CD4-positive, alpha-beta T cell treated with Interferon gamma for 1 hour (primary cell): ENCODE results near the gene UBE2L5.

Experiments used
- DNase-seq: peaks from one replicate; pipeline ENCODE4 v3.0.0-alpha.2; 2020

Gene UBE2L5

DNA sequence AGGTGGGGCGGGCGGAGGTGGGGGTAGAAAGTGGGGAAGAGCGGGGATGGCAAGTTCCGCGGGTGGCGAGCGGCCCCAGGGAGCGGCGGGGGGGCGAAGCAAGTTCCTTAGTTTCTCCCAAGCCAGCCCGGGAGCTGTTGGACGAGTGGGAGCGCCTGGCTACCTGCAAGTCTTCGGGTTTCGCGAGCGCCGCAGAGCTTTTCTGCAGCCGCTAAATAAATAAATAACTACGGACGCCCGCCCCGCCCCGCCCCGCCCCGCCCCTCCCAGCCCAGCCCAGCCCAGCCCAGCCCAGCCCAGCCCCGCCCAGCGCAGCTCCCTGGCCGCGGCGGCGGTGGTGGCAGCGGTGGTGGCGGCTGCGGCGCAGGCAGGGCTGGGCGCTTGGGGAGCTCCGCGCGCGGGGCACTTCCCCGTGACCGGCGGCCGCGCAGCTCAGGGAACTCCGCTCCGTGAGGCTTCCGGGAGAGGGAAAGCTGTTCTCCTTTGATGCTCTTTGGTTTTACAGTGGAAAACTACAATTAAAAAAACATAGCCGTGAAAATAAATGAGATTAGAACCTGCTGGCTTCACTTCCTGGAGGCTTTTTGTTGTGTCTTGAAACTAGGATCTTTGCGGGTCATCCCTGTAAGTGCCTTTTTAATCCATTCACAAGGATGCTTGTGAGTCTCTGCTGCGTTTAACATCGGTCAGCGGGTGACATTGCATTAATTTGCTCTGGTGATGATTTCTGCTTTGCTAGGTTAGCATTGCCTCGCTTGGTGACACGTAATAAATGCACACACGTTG, at the start of gene UBE2L5:
UBE2L5 (plus strand) TSS at position 440 of the 786 bp plus-strand sequence. CDS start 5,498 bp downstream, outside the sequence.
- DNase-seq: peak; percentile 71

DNA sequence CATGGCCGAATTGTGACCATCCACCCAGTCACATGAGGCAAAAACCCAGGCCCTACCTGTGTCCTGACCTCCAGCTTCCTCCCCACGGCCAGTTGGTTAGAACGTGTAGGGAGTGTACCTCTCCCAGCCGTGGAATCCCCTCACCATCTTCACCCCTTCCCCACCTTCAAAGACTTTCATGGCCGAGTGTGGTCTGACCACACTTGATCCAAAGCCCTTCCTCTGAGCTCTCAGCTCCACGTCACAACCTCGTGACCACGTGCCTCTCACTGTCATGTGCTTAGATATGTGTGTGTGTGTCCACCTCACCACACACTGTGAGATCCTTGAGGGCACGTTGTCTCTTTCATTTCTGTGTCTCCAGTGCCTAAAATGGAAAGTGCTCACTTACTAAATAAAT, 48.6 kb upstream of the UBE2L5 start:
- DNase-seq: peak; percentile 67

DNA sequence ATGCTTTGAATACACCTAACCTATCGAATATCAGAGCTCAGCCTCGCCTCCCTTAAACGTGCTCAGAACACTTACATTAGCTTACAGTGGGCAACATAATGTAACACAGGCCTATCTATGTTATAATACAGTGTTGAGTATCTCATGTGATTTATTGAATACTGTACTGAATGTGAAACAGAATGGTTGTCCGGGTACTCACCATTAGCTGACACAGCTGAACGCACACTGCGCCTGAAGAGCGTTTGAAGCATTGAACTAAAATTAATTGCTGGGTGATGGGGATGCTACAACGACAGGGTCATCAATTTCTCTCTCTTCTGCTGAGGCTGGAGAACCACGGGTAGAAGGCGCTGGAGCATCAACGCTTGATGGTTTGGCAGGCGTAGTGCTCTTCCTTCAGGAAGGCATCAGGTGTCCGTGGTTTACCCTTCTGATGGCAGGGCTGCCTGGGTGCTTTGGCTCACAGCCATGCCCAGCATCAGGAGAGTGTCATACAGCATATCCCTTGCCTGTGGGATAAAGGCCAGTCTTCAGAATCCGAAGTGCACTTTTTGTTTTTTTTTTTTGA, 46.9 kb upstream of the UBE2L5 start:
- no peak for DNase-seq

- peak; percentile 71 for DNase-seq
These were observed 45.6 kb upstream of the UBE2L5 start for GRCh38 chr13:30376426-30377311.

DNA sequence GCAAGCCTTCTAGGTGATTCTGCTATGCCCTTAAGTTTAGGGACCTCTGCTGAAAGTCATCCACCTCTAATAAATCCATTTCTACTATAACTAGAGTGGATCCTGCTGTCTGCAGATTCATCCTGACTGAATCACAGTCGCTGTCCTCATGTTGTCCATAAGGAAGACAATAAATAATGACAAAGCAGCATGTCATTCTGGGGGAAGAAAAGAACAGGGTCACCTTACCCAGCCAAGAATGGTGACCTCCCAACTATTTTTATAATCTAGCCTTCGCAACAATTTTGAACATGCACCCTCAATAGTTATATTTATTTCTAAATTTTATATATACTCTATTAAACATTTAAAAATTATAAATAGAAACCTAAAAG, 45.0 kb upstream of the UBE2L5 start:
- no peak for DNase-seq

DNA sequence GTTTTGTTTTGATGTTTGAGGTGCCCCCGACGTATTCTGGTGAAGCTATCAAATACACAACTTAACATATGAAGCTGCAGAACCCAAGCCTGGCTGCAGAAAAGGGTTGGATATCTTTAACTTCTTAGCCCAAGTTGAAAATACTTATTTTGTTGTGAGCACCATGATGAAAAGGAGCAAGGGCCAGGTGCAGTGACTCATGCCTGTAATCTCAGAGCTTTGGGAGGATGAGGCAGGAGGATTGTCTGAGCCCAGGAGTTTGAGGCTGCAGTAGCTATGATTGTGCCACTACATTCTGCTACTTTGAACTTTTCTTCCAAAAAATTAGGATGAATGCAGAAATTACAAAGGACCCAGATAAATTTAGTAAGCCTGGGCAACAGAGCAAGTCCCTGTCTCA, 44.1 kb upstream of the UBE2L5 start:
- DNase-seq: no peak

DNA sequence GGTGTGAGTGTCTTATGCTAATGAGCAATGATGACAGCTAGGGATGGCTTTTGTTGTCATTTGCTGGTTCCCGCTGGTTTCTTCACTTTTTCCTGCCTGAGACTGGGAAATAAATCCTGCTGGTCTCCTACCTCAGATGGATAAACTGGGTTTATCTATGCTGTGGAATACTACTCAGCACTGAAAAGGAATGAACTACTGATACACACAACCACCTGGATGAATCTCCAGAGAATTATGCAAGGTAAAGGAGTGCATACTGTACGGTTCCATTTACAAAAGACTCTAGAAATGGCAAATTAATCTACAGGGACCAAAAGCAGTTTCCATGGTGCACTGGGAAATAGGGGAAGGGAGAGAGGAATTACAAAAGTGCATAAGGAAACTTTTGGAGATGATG, 41.2 kb upstream of the UBE2L5 start:
- no peak for DNase-seq

DNA sequence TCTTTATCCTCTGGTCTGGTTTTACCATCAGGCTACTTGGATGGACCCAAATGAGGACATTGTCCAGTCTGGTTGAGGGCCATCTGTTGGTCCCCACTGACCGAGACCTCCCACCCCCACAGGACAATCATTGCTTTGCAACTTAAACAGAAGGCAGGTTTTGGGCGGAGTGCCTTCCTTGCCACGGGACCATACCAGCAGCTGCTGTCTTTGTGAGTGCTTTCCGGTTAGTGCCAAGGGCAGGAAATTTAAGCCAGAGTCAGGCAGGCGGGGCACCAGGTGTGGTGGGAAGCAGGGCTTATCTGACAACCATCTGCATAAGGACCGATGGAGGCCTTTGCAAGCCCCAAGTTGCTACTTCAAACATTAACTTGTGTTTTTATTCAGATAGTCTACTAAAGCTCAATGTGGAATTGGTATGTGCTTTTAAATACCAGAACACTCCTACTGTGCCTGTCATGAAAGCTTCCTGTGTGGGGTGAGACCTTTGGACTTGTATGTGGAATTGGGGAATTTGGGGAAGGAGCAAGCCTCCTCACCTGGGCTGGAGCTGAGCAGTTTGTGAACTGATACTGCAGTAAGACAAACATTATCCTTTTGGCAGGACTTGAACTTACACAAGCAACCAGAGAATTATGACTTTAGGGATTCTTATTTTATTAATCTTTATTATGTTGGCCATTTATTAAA, 39.3 kb upstream of the UBE2L5 start:
- no peak for DNase-seq

DNA sequence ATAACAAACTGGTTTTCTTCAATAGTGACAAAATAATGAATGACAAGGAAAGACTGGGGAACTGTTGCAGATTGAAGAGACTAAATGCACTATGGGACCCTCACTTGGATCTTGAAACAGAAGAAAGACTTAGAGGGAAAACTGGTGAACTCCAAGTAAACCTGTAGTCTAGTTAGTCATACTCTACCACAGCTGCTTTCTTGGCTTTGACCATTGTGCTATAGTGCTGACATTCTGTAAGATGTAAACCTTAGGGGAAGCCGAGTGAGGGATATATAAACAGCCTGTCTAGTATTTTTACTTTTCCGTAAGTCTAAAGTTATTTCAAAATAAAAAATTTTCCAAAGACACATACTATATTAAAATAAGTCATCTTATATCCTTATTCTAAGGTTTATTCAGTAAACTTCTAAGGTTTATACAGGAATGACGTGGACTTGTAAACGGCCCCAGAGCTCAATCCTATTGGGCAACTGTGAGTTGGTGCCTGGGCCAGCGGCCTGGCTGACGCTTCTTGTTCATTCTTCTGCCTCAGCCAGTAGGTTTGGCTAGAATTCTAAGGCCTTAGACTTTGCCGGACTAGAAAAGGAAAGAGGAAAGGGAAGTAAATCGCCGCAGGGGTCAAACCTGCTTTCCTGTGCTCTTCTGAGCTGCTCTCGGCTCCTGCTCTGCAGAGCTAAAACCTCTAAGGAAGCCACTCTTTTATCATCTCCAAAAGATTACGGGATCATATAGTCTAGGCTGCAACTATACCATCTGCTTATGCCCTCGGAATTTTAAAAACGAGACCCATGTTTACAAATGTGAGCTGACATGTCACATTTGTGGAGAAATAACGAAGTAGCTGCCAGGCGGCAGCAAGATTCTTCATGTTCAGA, 33.6 kb upstream of the UBE2L5 start:
- DNase-seq: no peak

- no peak for DNase-seq
These were observed 30.2 kb upstream of the UBE2L5 start for GRCh38 chr13:30391956-30392680.

GRCh38 chr13:30392681-30393045, 29.6 kb upstream of the UBE2L5 start:
- DNase-seq: no peak

DNA sequence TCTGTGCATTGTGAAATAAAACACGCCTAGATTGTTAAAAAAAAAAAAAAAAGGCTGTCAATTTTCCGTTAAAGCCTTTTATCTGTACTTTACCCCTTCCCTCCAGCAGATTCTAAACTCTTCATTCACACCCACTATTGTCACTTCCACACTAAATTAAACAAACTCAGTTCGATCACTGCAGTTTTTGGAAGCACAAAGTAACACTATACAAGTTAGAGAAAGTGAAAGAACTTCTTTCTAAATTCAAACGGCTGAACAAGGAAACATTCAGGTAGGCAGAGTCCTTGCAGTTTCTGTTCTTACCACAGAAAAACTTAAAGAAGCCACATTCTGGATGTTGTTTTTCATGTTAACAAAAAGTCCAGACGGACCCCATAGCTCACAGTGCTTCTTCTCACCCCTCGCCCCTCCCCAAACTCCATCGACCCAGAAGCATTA, 27.5 kb upstream of the UBE2L5 start:
- no peak for DNase-seq

DNA sequence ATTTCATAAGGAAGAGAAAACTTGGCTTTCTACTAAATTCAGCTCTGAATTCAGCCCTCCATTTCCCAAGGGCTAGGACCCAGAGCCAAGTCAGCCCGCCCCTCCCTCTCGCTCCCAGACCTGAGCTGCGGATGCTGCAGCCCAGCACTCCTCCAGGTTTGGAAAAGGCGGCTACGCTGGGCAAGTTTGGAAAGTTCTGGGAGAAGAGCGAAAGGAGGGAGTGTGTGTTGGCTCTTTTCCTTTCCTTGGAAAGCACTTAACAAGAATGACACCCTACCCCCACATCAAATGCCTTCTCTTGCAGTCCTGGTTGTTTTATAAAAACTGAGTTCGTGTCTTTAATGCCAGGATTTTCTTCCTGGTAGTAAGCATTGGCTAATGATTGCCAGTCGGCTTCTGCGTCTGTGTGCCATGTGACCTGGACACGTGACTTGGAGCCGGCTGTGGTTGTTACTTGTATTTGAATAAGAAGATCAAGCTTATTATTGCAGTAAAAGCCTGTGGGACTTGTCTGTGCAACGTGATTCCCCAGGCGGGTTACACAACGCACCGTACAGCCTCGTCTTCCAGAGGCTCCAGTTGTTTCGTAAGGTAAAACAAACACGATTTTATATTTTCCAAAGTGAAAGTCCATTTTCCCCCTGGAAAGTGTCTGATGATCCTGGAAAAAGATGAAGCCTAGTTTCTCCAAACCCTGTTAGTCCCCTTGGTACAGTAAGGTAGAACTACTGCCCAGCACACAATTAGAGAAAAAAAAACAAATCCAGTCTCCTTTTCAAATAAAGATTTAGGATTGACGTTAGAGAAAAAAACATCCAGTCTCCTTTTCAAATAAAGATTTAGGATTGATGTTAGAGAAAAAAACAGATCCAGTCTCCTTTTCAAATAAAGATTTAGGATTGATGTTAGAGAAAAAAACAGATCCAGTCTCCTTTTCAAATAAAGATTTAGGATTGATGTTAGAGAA, 26.8 kb upstream of the UBE2L5 start:
- peak; percentile 78 for DNase-seq

DNA sequence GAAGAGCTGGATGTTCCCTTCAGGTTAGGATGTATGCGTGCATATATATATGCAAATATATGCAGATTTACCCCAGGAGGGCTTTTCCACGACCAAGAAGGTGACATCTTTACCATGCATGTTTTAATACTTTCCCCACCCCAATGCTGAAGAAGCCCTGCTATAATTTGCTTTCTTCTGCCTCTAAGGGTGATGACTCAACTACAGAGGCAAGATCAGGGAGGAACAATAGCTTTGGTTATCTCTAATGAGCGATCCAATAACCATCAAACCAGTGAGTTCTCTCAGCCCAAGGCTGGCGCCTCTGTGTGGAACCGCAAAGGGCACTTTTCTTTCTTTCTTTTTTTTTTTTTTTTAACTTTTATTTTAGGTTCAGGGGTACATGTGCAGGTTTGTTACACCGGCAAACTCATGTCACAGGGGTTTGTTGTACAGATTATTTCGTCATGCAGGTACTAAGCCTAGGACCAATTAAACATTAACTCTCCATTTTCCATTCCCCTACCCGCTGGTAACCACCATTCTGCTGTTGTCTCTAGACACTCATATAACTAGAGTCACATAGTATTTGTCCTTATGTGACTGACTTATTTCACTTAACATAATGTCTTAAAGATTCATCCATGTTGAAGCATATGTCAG, 25.7 kb upstream of the UBE2L5 start:
- DNase-seq: no peak

- no peak for DNase-seq
These were observed 23.7 kb upstream of the UBE2L5 start for GRCh38 chr13:30398601-30399072.

DNA sequence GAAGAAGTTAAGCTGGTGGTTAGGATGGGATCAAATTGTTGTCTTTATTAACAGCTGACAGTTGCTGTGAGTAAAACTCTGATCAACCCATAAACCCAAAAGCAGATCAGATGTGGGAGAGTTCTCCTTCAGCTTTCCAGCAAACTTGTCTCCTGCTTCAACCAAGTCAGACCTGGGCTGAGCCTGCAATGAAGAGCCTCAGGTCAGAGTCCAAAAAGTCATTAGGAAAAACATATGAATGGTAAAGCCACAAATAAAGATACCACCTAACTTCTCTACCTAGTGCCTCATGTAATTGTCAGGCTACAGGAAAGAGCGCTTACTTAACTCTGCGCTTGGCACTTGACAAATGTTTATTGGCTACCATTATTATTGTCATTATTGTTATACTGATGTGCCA, 21.9 kb upstream of the UBE2L5 start:
- no peak for DNase-seq

DNA sequence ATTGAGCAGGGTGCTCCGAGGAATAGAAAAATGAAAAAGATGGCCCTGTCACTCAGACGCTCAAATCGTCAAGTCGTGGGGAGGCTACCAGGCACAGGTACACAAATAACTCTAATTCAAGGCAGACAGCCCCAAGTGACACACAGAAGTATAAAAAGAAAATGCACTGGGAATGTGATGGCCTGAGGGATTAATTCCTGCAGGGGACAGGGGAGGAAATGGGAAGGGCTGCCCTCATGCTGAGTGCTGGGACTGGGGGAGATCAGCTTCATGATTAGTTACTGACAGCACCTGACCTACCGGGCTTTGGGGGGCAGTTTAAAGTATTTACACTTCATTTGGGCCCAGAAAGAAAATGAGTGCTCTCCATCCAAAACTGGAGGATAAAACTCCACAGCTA, 20.9 kb upstream of the UBE2L5 start:
- DNase-seq: no peak

GRCh38 chr13:30403456-30403855, 18.8 kb upstream of the UBE2L5 start:
- DNase-seq: no peak

DNA sequence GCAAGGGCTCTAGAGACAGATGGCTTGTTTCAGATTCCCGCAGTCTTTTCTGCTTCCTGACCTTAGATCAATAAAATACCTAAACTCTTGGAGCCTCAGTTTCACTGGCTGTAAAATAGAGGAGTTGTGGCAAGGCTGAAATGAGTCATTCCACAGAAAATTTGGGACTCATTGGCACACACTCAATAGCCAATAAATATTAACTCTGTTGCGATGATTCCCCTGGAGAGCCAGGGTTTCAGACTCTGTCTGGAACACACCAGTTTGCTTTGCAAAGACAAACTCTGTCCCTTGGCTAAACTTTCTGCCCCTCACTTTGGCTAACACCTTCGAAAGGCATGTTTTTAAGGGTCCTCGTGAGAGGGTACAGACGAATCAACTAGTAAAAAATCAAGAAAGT, 18.1 kb upstream of the UBE2L5 start:
- no peak for DNase-seq
